Measurements from ENCODE around the gene GPR107.
A peak's percentile ranks its signal among the peaks of the same experiment; 100 is the strongest.

The GPR107 gene

DNA sequence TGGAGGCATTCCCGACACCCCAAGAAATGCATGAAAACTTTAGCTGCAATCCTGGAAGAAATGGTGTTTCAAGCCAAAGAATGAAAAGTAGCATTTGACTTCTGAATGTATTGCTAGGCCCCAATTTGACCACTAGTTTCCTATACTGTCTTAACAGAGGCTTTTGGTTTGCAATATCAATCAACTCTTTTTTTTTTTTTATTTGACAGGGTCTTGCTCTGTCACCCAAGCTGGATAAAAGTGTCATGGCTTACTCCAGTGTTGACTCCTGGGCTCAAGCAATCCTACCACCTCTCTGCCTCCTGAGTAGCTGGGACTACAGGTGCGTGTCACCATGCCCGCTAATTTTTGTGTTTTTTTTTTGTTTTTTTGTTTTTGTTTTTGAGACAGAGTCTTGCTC lies 3.2 kb upstream of the GPR107 start:
- FAIRE-seq (no peak), DNase-seq (ENCODE audit: extremely low spot score, insufficient read length, low read depth) (no peak)

DNA sequence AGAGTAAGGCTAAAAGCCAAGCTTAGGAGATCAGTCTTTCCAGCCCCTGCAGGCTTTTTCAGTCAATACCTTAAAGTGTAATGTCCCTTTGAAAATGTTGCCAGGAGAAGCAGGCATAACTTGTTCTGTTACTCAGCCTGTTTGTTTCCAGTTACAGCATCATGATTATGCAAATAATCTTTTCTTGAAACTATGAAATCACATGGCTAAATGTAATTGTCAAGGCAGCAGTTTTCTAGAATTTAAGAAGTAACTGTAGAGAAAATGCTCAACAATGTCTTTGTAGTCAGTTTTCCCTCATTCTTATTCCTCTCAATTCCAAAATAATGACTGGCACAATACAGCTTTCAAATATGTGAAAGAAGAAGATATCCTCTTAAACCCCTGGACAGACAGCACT lies 1.9 kb upstream of the GPR107 start:
- FAIRE-seq: peak; percentile 70

DNA sequence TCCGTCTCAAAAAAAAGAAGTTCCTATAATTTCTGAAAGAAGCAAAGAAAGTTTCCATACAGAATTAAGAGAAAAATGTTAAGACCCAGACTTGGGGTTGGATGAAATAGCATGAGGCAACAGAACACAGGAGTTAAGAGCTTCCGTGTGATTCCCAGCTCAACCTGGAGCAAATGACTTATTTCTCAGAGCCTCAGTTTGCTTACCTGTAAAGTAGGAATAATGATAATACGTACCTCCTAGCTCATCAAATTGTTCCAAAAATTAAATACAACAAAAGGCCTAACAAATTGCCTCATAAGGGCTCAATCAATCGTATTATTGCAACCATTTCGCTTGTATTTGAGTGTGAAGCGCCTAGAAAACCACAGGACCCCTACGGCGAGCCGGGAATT lies 600 bp upstream of the GPR107 start:
- DNase-seq (ENCODE audit: extremely low spot score, insufficient read length, low read depth): no peak
- no peak for FAIRE-seq

More for the DNA sequence above, 1.9 kb upstream of the GPR107 start:
- no peak for DNase-seq (ENCODE audit: extremely low spot score, insufficient read length, low read depth)

DNA sequence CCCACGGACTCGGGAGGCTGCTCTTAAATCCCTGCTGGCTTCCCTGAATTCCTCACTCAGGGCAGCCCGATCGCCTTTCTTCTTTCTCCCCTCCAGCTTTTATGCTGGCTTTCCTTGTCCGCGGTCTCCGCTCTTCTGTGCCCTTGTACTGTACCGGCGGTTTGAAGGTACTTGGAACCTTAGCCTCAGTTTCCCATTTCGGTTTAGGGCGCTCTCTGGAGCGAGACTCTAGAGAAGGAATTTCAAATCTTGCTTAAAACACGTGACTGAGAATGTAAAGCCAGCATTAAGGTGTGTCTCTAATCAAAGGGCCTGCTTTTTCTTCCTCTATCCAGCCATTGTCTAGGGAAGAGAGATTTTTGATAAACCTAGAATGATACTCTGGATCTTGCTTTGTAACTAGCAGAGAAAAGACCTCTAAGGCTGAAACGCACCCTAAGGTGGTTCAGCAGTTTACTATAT lies 650 bp downstream of the GPR107 start:
- DNase-seq (ENCODE audit: extremely low spot score, insufficient read length, low read depth) (no peak), FAIRE-seq (no peak)

DNA sequence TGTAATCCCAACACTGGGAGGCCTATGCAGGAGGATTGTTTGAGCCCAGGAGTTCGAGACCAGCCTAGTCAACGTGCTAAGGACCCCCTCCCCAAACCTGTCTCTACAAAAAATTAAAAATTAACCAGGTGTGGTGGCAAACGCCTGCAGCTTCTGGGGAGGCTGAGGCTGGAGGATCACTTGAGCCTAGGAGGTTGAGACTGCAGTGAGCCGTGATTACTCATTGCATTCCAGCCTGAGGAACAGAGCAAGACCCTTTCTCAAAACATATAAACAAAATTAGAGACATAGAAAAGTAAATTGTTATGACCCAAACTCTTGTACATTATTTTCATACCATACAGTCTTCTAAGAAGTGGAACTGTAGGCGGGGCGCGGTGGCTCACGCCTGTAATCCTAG lies 1.1 kb downstream of the GPR107 start:
- DNase-seq (ENCODE audit: extremely low spot score, insufficient read length, low read depth): no peak

DNA sequence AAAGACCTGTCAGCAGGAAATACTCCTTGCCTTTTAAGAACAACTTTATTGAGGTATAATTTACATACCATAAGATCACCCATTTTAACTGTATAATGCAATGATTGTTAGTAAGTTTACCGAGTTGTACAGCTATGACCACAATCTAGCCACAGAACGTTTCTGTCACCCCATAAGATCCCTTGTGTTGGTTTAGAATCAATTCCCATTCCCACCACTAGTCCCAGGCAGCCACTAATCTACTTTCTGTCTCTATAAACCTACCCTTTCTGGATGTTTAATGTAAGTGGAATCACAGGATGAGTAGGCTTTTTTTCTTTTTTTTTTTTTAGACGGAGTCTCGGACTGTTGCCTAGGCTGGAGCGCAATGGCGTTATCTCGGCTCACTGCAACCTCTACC lies 4.4 kb downstream of the GPR107 start:
- DNase-seq (ENCODE audit: extremely low spot score, insufficient read length, low read depth) (no peak), FAIRE-seq (no peak)

More for the DNA sequence above, 1.1 kb downstream of the GPR107 start:
- FAIRE-seq: no peak

DNA sequence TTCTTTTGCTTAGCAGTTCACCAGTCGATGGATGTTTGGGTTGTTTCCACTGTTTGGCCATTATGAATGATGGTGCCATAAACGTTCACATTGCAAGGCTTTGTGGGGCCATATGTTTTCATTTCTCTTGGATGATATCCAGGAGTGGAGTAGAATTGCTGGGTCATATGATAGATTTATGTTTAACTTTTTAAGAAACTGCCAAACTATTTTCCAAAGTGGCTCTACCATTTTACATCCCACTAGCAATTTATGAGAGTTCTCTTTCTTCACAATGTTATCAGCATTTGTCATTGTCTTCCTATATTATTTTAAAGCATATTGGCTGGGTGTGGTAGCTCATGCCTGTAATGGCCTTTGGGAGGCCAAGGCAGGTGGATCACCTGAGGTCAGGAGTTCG lies 5.2 kb downstream of the GPR107 start:
- DNase-seq (ENCODE audit: extremely low spot score, insufficient read length, low read depth): no peak
- no peak for FAIRE-seq

DNA sequence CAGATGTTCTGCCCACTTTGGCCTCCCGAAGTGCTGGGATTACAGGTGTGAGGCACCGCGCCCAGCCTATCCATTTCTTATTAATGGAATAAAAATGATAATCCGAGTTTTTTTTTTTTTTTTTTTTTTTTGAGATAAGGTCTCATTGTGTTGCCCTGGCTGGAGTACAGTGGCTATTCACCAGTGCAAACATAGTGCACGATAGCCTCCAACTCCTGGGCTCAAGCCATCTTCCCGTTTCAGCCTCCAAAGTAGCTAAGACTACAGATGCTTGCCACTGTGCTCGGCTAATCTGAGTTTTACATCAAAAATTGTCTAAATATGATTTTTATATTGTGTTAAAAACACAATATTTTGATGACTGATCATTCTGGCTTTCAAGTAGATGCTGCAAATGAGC lies 6.6 kb downstream of the GPR107 start:
- FAIRE-seq: no peak

DNA sequence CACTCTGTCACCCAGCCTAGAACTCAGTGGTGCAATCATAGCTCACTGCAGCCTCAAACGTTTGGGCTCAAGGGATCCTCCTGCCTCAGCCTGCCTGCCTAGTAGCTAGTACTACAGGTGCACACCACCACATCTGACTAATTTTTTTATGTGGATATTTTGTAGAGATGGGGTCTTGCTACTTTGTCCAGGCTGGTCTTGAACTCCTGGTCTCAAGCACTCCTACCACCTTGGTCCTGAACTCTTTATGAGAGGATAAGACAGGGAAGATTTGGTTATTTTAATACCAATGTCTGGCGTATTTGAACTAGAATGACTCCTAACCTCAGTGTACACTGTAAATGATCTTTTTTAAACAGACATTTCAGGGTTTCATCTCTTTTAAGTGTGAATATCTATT lies 9.0 kb downstream of the GPR107 start:
- DNase-seq (ENCODE audit: extremely low spot score, insufficient read length, low read depth) (no peak), FAIRE-seq (no peak)

More for the DNA sequence above, 6.6 kb downstream of the GPR107 start:
- DNase-seq (ENCODE audit: extremely low spot score, insufficient read length, low read depth): no peak

DNA sequence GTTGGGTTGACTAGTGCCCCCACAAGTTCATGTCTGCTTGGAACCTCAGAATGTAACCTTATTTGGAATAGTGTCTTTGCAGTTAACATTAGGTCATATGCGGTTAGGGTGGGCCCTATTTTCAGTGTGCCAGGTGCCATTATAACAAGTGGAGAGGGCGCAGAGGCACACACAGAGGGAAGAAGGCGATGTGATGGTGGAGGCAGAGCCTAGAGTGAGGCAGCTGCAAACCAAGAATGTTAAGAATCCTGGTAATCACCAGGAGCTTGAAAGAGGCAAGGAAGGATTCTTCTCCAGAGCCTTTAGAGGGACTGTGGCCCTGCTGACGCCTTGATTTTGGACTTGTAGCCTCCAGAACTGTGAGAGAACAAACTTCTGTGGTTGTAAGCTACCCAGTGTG lies 10.9 kb downstream of the GPR107 start:
- DNase-seq (ENCODE audit: extremely low spot score, insufficient read length, low read depth) (no peak), FAIRE-seq (no peak)

DNA sequence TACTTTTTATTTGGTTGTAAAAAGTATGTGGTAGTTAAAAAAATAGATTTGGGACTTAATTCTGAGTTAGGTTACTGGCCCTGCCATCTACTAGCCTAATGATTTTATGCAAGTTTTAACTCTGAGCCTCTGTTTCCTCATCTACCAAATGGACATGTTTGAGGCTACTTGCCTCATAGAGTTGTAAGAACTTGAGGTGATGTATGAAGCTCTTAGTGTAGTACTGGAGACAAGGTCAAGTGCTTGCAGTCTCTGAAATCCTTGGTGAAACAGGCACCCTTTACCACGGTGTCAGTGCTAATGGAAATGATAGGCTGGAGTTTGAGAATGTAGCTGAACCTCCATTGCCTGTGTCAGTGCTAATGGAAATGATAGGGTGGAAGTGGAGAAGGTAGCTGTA lies 15.3 kb downstream of the GPR107 start:
- DNase-seq (ENCODE audit: extremely low spot score, insufficient read length, low read depth) (no peak), FAIRE-seq (no peak)

DNA sequence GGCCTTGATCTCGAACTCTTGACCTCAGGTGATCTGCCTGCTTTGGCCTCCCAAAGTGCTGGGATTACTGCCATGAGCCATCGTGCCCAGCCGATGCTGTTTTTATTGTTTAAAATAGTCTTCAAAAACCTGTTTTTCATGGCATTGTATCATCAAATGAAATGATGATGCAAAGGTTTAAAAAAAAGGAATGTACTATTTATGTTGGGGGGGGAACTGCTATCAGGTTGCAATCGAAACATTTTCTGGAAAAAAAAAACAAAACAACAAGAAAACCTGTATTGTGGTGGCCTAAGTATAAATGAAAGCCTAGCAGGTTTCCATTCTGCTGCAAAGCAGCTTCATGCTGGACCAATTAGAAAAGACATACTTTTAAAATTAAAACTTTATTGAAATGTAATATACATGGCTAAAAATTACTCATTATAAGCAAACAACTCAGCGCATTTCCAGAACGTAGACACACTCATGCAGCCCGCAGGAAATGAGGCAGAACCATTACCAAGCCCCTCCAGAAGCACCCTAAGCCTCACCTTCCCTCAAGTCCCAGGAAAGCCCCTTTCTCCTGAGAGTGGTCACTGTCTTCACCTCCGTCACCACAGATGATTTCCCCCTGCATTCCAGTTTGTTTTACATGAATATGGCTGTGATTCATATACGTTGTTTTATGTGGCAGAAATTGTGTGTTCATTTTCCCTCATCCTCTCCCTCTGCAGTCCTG lies 19.0 kb downstream of the GPR107 start:
- DNase-seq (ENCODE audit: extremely low spot score, insufficient read length, low read depth) (no peak), FAIRE-seq (no peak)

DNA sequence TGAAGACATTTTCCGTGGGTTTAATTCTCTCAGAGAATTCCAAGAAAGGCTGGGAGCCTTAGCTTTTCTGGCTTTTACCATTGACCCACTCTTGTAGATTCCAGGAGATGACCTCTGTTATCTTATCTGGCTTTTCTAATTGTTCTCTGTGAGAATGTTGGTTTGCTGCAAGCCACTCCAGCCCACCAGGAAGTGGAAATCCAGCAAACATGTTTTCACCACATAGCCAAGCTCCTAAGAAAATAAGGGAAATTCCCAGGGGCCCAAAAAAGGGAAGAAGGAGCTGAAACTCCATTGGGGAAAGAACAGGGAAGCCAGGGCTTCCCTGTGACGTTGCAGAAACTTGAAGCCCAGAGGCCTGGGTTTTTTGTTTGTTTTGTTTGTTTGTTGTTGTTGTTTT lies 19.7 kb downstream of the GPR107 start:
- no peak for DNase-seq (ENCODE audit: extremely low spot score, insufficient read length, low read depth)
- FAIRE-seq: no peak

DNA sequence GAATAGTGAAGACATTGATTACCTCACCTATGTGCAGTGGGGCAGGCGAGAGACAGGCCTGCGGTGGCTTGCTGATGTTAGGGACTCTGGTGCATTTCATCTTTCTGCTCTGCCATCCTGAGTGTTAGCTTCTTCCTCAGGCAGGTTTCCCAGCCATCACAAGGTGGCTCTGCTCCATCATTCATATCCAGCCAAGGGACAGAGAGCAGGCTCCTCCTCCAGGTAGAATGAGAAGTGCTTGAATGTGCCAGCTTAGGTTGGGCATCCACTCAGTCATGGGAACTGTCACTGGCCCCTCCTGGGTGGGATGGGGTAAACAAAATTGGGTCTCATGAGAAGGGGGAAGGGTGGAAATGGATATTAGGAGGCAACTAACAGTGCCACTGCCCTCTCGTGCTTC lies 24.8 kb downstream of the GPR107 start:
- no peak for FAIRE-seq
- no peak for DNase-seq (ENCODE audit: extremely low spot score, insufficient read length, low read depth)

DNA sequence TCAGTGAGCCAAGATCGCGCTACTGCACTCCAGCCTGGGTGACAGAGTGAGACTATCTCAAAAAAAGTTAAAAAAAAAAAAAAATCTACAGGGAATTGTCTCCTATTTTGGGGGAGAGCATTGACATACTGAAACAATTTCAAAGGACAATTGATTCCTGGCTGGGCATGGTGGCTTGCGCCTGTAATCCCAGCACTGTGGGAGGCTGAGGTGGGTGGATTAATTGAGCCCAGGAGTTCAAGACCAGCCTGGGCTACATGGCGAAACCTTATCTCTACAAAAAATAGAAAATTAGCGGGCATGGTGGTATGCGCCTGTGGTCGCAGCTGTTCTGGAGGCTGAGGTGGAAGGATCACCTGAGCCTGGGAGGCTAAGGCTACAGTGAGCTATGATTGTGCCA lies 30.6 kb downstream of the GPR107 start:
- no peak for DNase-seq (ENCODE audit: extremely low spot score, insufficient read length, low read depth)
- no peak for FAIRE-seq

DNA sequence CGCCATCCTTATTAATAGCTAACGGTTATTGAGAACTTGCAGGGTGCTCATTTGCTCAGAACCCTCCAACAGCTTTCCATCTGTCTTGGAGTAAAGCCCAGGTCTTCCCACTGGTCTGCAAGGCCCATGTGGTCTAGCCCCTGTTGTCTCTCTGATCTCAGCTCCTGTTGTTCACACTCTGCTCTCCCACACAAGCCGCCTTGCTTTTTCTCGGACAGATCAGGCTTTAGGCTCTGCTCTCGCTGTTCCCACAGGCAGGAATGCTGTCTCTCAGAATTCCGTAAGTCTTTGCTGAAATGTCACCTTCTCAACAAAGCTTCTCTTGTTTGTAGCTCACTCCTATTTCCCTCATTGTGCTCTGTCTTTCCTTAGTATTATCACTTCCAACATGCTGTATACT lies 34.3 kb downstream of the GPR107 start:
- DNase-seq (ENCODE audit: extremely low spot score, insufficient read length, low read depth): no peak
- no peak for FAIRE-seq

DNA sequence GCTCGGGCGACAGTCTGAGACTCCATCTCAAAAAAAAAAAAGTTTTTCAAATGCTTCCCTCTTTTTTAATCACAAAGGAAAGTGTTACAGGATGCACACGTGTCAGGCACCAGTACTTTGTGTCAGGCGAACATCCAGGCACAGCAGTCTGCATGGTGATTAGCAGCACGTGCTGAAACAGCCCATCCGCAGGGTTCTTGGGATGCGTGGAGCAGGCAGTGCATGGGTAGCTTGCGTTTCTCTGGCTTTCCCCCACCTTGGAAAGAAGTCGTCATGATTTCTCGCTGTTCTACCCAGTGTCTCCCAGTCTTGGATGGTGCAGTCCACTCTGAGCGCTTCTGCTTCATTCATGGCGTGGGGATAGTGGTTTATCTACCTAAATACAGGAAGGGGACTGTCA lies 35.4 kb downstream of the GPR107 start:
- FAIRE-seq: no peak
- DNase-seq (ENCODE audit: extremely low spot score, insufficient read length, low read depth): no peak

DNA sequence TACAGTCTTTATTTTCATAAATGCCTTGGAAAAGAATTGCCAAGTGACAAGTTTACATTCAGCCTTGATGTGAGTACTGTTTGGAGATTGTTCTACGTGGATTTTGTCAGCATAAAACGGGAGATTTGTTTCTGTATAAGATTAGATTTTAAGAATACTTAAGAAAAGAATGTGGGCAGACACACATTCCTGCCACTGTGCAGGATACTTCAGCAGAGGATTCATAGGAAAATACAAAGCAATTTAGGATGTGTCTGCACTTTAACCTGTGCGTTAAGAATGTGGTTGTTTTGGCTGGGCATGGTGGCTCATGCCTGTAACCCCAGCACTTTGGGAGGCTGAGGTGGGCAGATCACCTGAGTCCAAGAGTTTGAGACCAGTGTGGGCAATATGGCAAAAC lies 37.2 kb downstream of the GPR107 start:
- no peak for FAIRE-seq
- no peak for DNase-seq (ENCODE audit: extremely low spot score, insufficient read length, low read depth)

DNA sequence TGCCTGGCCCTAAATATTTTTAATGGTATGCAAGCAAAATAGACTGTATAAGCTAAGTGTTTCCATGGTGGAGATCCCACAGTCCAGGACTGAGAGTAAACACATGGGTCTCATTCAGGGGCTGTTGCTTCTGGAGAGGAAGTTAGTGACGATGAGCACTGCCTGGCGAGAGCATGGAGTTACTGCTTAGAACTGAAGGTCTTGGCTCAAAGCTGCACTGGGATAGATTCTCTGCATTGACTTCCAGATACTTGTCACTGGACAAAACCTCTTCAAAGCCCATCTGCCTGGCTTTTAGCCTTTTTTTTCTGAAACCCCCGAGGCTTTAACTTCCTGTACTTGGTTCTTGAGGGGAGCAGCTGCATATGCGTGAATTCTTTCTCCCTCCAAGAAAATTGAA lies 39.2 kb downstream of the GPR107 start:
- DNase-seq (ENCODE audit: extremely low spot score, insufficient read length, low read depth): no peak
- FAIRE-seq: no peak

DNA sequence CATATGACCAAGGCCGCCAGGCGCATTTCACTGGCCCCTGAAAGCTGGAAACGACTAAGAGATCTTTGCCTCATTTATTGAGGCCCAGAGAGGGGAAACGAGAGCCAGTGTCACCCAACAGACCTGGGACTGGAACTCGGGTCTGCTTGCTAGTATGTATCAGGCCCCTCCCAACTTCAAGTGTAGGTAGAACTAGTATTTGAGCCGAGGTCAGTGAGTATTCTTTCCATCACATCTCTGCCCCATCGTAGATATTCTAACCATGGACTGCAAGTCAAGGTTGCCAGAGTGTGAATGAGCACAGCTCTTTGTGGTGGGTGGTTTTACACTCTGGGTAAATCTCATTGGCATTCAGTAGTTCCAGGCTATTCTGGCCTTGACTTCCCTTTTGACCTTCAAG lies 42.2 kb downstream of the GPR107 start:
- FAIRE-seq (no peak), DNase-seq (ENCODE audit: extremely low spot score, insufficient read length, low read depth) (no peak)

DNA sequence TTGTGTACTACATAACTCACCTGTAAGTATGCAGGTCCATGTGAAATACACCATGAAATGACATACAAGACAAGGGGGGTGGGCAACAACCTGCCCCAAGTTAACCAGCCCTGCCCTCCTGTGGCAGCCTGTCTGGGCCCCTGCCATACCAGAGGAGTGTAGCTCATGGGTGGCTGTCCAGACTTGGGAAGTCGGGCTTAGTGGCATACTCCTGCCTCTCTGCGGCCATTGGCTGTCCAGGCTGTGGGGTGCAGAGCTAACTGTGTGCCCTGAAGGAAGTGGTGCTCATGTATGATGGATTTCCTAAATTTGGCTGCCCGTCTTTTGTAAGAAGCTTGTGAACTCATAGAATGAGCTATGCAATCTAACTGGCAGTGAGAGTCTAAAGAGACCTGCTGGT lies 47.0 kb downstream of the GPR107 start:
- DNase-seq (ENCODE audit: extremely low spot score, insufficient read length, low read depth) (no peak), FAIRE-seq (no peak)

DNA sequence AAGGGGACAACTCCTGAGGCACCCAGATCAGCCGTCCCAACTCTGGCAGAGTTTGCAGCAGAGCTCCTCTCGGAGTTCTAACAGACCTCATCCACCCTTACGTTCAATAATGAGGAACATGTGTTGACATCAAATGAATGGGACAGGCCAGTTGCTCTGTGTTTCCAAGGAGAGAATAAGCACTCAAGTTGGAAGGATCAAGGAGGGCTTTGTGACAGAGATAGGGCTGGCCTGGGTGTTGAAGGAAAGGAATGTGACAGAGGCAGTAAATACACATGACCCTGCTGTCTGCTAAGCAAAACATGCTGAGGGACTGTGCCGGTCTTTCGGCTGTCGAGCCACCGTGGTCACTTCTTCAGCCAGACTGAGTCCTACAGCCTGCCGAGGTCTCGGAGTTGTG lies 48.2 kb downstream of the GPR107 start:
- FAIRE-seq: no peak

More for the DNA sequence above, 48.2 kb downstream of the GPR107 start:
- DNase-seq (ENCODE audit: extremely low spot score, insufficient read length, low read depth): no peak

Data from GM18507 (cell line).